ENCODE measurements around the gene AGPAT2. TPM values are rescaled to one million over a fixed set of nuclear protein-coding genes. Genes with fewer than 3 reads are reported as not detected.

The AGPAT2 gene
- total and polyA plus RNA-seq, 2 of the 4 experiments (the other 2 are of a cell fraction): 16.1 to 39.5 TPM

DNA sequence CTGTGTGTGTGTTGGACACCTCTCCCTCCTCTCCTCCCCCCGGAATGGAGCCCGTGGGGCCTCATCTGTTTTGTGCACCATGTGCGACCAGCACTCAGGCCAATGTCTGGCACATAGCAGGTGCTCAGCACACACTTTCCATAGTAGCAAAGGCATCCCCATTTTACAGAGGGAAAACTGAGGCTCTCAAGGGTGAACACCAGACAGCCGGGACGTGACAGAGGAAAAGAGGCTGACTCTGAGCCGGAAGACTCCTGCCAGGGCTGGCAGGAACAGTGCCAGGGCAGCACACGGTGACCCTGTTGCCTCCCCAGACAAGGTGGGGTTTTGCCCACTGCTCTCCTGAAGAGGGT lies 1.8 kb upstream of the AGPAT2 start:
- Histone ChIP-seq H3K27ac (ENCODE audit: insufficient read depth, low read length) (no peak overlapping the region), H3K4ac (ENCODE audit: low read depth, low read length) (no peak overlapping the region), H2AFZ (replicated peaks; ENCODE audit: low read length, poor library complexity) (no peak overlapping the region), H4K5ac (ENCODE audit: low read depth, low read length) (no peak overlapping the region), H3K14ac (replicated peaks; ENCODE audit: low read depth, low read length) (no peak overlapping the region), H3K27me3 (ENCODE audit: control insufficient read depth, insufficient read depth, low read length) (no peaks in the 10 kb centered on the region; the same call in 1 of the 2 replicates), H3K18ac (ENCODE audit: low read depth, low read length) (no peak overlapping the region), H2BK20ac (ENCODE audit: low read depth, low read length) (no peak overlapping the region), H4K20me1 (ENCODE audit: insufficient read depth, low read length) (peaks cover 3% of the 10 kb centered on the region; the same call in 1 of the 2 replicates), H4K91ac (ENCODE audit: insufficient read depth, low read depth, low read length) (no peak overlapping the region), H4K8ac (ENCODE audit: low read depth in 2 of 2, low read length in 2 of 2) (no peak overlapping the region), H2BK120ac (ENCODE audit: low read depth, low read length) (no peak overlapping the region), H3K9me1 (ENCODE audit: insufficient read depth, low read length) (no peaks in the 10 kb centered on the region), H3K23ac (ENCODE audit: low read depth, low read length) (no peak overlapping the region), H2BK5ac (ENCODE audit: low read depth, low read length, poor library complexity, severe bottlenecking) (no peak overlapping the region), H3K9ac (ENCODE audit: low read depth, low read length) (no peak overlapping the region), H3K9me3 (ENCODE audit: control insufficient read depth, insufficient read depth, low read length) (no peaks in the 10 kb centered on the region), H3K36me3 (ENCODE audit: control insufficient read depth, insufficient read depth, low read length) (no peaks in the 10 kb centered on the region), H3K4me1 (ENCODE audit: control insufficient read depth, insufficient read depth, low read length) (peaks cover 4% of the 10 kb centered on the region), H2AK9ac (replicated peaks; ENCODE audit: low read depth, low read length, poor library complexity) (no peak overlapping the region), H3K56ac (ENCODE audit: extremely low read depth, insufficient read depth, low read length) (no peak overlapping the region), H3K4me3 (ENCODE audit: insufficient read depth, low read depth, low read length) (no peak overlapping the region), H3K79me1 (ENCODE audit: low read depth in 1 of 2, low read length in 2 of 2) (peaks cover 16 to 21% of the 10 kb centered on the region in 2 experiments; a peak in 3 of 4 replicates), H2AK5ac (ENCODE audit: low read depth, low read length) (no peak overlapping the region; the same call in 1 of the 2 replicates), H2BK15ac (ENCODE audit: low read depth, low read length) (no peak overlapping the region), H3K4me2 (ENCODE audit: low read depth, low read length) (no peak overlapping the region)
- DNase-seq (no peak), ATAC-seq (ENCODE audit: low read depth) (no peak)
- intact Hi-C loops (cut with micrococcal nuclease): no loop called here
- dilution Hi-C loops (cut with HindIII; ENCODE audit: low sequenced_read_pairs, unreplicated experiment): no loop called here
- in situ Hi-C loops (cut with MboI; ENCODE audit: low sequenced_read_pairs): no loop called here
- BruUV-seq (replicated peaks): no TSS peak
- WGBS, 2 experiments (ENCODE audit: extremely low coverage in 2 of 2, insufficient read length in 1 of 2): no CpG with 5 or more reads among the region's 7 CpGs
- ChIA-PET POLR2A (ENCODE audit: unreplicated experiment) (no interaction called here), CTCF (no interaction called here)
- TF ChIP-seq RAD21 (IDR thresholded peaks at IDR 0.05; ENCODE audit: low read length): no peak
- TF ChIP-seq, protein P1, sequence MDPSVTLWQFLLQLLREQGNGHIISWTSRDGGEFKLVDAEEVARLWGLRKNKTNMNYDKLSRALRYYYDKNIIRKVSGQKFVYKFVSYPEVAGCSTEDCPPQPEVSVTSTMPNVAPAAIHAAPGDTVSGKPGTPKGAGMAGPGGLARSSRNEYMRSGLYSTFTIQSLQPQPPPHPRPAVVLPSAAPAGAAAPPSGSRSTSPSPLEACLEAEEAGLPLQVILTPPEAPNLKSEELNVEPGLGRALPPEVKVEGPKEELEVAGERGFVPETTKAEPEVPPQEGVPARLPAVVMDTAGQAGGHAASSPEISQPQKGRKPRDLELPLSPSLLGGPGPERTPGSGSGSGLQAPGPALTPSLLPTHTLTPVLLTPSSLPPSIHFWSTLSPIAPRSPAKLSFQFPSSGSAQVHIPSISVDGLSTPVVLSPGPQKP (IDR thresholded peaks at IDR 0.05; ENCODE audit: borderline replicate concordance, low read depth, low read length): no peak
- TF ChIP-seq, protein P2, sequence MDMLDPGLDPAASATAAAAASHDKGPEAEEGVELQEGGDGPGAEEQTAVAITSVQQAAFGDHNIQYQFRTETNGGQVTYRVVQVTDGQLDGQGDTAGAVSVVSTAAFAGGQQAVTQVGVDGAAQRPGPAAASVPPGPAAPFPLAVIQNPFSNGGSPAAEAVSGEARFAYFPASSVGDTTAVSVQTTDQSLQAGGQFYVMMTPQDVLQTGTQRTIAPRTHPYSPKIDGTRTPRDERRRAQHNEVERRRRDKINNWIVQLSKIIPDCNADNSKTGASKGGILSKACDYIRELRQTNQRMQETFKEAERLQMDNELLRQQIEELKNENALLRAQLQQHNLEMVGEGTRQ (IDR thresholded peaks at IDR 0.05; ENCODE audit: low read depth, low read length): no peak
- TF ChIP-seq RFX5 (IDR thresholded peaks at IDR 0.05; ENCODE audit: low read depth, low read length): no peak
- TF ChIP-seq, protein P3, sequence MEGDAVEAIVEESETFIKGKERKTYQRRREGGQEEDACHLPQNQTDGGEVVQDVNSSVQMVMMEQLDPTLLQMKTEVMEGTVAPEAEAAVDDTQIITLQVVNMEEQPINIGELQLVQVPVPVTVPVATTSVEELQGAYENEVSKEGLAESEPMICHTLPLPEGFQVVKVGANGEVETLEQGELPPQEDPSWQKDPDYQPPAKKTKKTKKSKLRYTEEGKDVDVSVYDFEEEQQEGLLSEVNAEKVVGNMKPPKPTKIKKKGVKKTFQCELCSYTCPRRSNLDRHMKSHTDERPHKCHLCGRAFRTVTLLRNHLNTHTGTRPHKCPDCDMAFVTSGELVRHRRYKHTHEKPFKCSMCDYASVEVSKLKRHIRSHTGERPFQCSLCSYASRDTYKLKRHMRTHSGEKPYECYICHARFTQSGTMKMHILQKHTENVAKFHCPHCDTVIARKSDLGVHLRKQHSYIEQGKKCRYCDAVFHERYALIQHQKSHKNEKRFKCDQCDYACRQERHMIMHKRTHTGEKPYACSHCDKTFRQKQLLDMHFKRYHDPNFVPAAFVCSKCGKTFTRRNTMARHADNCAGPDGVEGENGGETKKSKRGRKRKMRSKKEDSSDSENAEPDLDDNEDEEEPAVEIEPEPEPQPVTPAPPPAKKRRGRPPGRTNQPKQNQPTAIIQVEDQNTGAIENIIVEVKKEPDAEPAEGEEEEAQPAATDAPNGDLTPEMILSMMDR (conservative IDR thresholded peaks at IDR 0.05; ENCODE audit: low read depth, low read length): no peak
- no peak for TF ChIP-seq NFE2L2 (IDR thresholded peaks at IDR 0.05; ENCODE audit: low read depth, low read length)
- no peak for TF ChIP-seq CEBPB (IDR thresholded peaks at IDR 0.05; ENCODE audit: low read depth, low read length)
- TF ChIP-seq BHLHE40 (IDR thresholded peaks at IDR 0.05; ENCODE audit: low read depth, low read length): no peak
- no peak for TF ChIP-seq FOS (IDR thresholded peaks at IDR 0.05; ENCODE audit: low read depth, low read length)
- no peak for TF ChIP-seq MAZ (IDR thresholded peaks at IDR 0.05; ENCODE audit: borderline replicate concordance, low read depth, low read length)

Data from IMR-90 (cell line).